HEK293 (cell line): Measurements from ENCODE around the gene FOXP1.

Source experiments
- CTCF ChIA-PET: fragments of 350-600 bp; formaldehyde crosslinking; extraction: SDS; loops from one replicate; lab custom pipeline; 2021; ENCODE audit warnings: antibody characterized with exemption; lab: Yijun Ruan, JAX
- POLR2A ChIA-PET: fragments of 300-600 bp; formaldehyde crosslinking; extraction: SDS; loops from one replicate; lab custom pipeline; 2020; ENCODE audit warnings: antibody characterized with exemption, inconsistent platforms; lab: Yijun Ruan, JAX
- H3K27ac ChIP-seq: fragments of 200-500 bp; sonication (Bioruptor generic); 2 replicates; pipeline ENCODE4 v1.5.1; 2014; ENCODE audit warnings: low read depth, low read length, control low read depth, inconsistent platforms; ENCODE audit errors: extremely low read depth
- H3K36me3 ChIP-seq, 2 experiments: fragments of 200-500 bp in 1 of 2; sonication (Bioruptor generic) in 1 of 2; 1 replicate in 1 of 2; 2 replicates in 1 of 2; pipeline ENCODE4 v1.5.1; 2014 to 2017; ENCODE audit warnings: inconsistent platforms in 2 of 2, low read length in 2 of 2; ENCODE audit not compliant: control insufficient read depth in 2 of 2, insufficient read depth in 1 of 2
- H3K4me1 ChIP-seq: fragments of 200-500 bp; sonication (Bioruptor generic); 2 replicates; pipeline ENCODE4 v1.5.1; 2014; ENCODE audit warnings: mild to moderate bottlenecking, low read length, inconsistent platforms; ENCODE audit not compliant: control insufficient read depth, insufficient read depth
- H3K4me3 ChIP-seq: 2 replicates; pipeline ENCODE4 v1.5.1; 2011; ENCODE audit warnings: low read depth, mild to moderate bottlenecking, control low read depth, low read length, moderate library complexity
- H3K9me3 ChIP-seq: fragments of 200-500 bp; sonication (Bioruptor generic); 2 replicates; pipeline ENCODE4 v1.5.1; 2014; ENCODE audit warnings: low read depth, low read length, inconsistent platforms; ENCODE audit not compliant: control insufficient read depth, insufficient read depth
- HOXA7 ChIP-seq: sonication (generic); formaldehyde crosslinking; IDR thresholded peaks from 2 replicates; pipeline ENCODE4 v1.8.1; 2022; ENCODE audit warnings: missing genetic modification reagents, borderline replicate concordance
- IKZF3 ChIP-seq: fragments of 450-650 bp; IDR thresholded peaks from 2 replicates; pipeline ENCODE4 v1.5.0; 2018; ENCODE audit warnings: missing biosample characterization, mild to moderate bottlenecking, missing genetic modification characterization, moderate library complexity
- KLF9 ChIP-seq: fragments of 450-650 bp; formaldehyde crosslinking; IDR thresholded peaks from 2 replicates; pipeline ENCODE4 v1.5.1; 2016; ENCODE audit warnings: missing biosample characterization, missing genetic modification characterization, low read depth
- MZF1 ChIP-seq: fragments of 450-650 bp; formaldehyde crosslinking; IDR thresholded peaks from 2 replicates; pipeline ENCODE4 v1.5.1; 2017; ENCODE audit warnings: missing biosample characterization, missing genetic modification characterization, borderline replicate concordance
- SETDB1 ChIP-seq: IDR thresholded peaks from one replicate; pipeline ENCODE4 v1.6.1; 2017; ENCODE audit warnings: mild to moderate bottlenecking, low read length, moderate library complexity, mixed read lengths; ENCODE audit not compliant: insufficient read length
- TCF7L2 ChIP-seq: IDR thresholded peaks from 2 replicates; pipeline ENCODE4 v1.6.1; 2011; ENCODE audit warnings: low read depth, mild to moderate bottlenecking, inconsistent platforms, low read length, moderate library complexity, borderline replicate concordance
- WT1 ChIP-seq: fragments of 450-650 bp; formaldehyde crosslinking; IDR thresholded peaks from 2 replicates; pipeline ENCODE4 v1.5.1; 2016; ENCODE audit warnings: missing biosample characterization, missing genetic modification characterization
- ZBTB21 ChIP-seq: fragments of 450-650 bp; formaldehyde crosslinking; IDR thresholded peaks from 2 replicates; pipeline ENCODE4 v1.5.1; 2017; ENCODE audit warnings: missing biosample characterization, missing genetic modification characterization
- ZBTB48 ChIP-seq: fragments of 450-650 bp; formaldehyde crosslinking; IDR thresholded peaks from 2 replicates; pipeline ENCODE4 v1.5.1; 2016; ENCODE audit warnings: missing biosample characterization, missing genetic modification characterization
- ZFP37 ChIP-seq: fragments of 450-650 bp; formaldehyde crosslinking; IDR thresholded peaks from 2 replicates; pipeline ENCODE4 v1.5.1; 2016; ENCODE audit warnings: missing biosample characterization, missing genetic modification characterization
- ZNF148 ChIP-seq: fragments of 450-650 bp; formaldehyde crosslinking; IDR thresholded peaks from 2 replicates; pipeline ENCODE4 v1.5.0; 2017; ENCODE audit warnings: missing biosample characterization, missing genetic modification characterization, borderline replicate concordance
- ZNF221 ChIP-seq: fragments of 450-650 bp; formaldehyde crosslinking; IDR thresholded peaks from 2 replicates; pipeline ENCODE4 v1.5.1; 2017; ENCODE audit warnings: missing biosample characterization, missing genetic modification characterization, borderline replicate concordance
- ZNF223 ChIP-seq: fragments of 450-650 bp; formaldehyde crosslinking; IDR thresholded peaks from 2 replicates; pipeline ENCODE4 v1.5.1; 2016; ENCODE audit warnings: missing biosample characterization, missing genetic modification characterization
- ZNF23 ChIP-seq: fragments of 450-650 bp; formaldehyde crosslinking; IDR thresholded peaks from 2 replicates; pipeline ENCODE4 v1.5.1; 2016; ENCODE audit warnings: missing biosample characterization, missing genetic modification characterization, borderline replicate concordance
- ZNF239 ChIP-seq: fragments of 450-650 bp; formaldehyde crosslinking; IDR thresholded peaks from 2 replicates; pipeline ENCODE4 v1.5.1; 2016; ENCODE audit warnings: missing biosample characterization, missing genetic modification characterization
- ZNF24 ChIP-seq: fragments of 450-650 bp; formaldehyde crosslinking; IDR thresholded peaks from 2 replicates; pipeline ENCODE4 v1.5.1; 2016; ENCODE audit warnings: missing biosample characterization, missing genetic modification characterization
- ZNF335 ChIP-seq: fragments of 450-650 bp; formaldehyde crosslinking; conservative IDR thresholded peaks from 2 replicates; pipeline ENCODE4 v1.5.1; 2016; ENCODE audit warnings: missing biosample characterization, missing genetic modification characterization
- ZNF350 ChIP-seq: fragments of 450-650 bp; formaldehyde crosslinking; IDR thresholded peaks from 2 replicates; pipeline ENCODE4 v1.5.0; 2017; ENCODE audit warnings: missing biosample characterization, mild to moderate bottlenecking, missing genetic modification characterization
- ZNF529 ChIP-seq: fragments of 450-650 bp; formaldehyde crosslinking; IDR thresholded peaks from 2 replicates; pipeline ENCODE4 v1.5.1; 2017; ENCODE audit warnings: missing genetic modification characterization, missing biosample characterization; ENCODE audit not compliant: insufficient replicate concordance
- ZNF530 ChIP-seq: fragments of 450-650 bp; formaldehyde crosslinking; IDR thresholded peaks from 2 replicates; pipeline ENCODE4 v1.5.1; 2016; ENCODE audit warnings: low read depth, missing biosample characterization, missing genetic modification characterization
- ZNF555 ChIP-seq: fragments of 450-650 bp; formaldehyde crosslinking; conservative IDR thresholded peaks from 2 replicates; pipeline ENCODE4 v1.5.1; 2017; ENCODE audit warnings: missing biosample characterization, mild to moderate bottlenecking, missing genetic modification characterization, inconsistent platforms
- ZNF585B ChIP-seq: fragments of 450-650 bp; formaldehyde crosslinking; IDR thresholded peaks from 2 replicates; pipeline ENCODE4 v1.5.1; 2016; ENCODE audit warnings: missing biosample characterization, missing genetic modification characterization
- ZNF629 ChIP-seq: fragments of 450-650 bp; formaldehyde crosslinking; IDR thresholded peaks from 2 replicates; pipeline ENCODE4 v1.5.1; 2017; ENCODE audit warnings: missing biosample characterization, missing genetic modification characterization
- ZNF658 ChIP-seq: fragments of 450-650 bp; formaldehyde crosslinking; IDR thresholded peaks from 2 replicates; pipeline ENCODE4; 2016; ENCODE audit warnings: missing biosample characterization, missing genetic modification characterization
- ZNF677 ChIP-seq: fragments of 450-650 bp; IDR thresholded peaks from 2 replicates; pipeline ENCODE4 v1.5.0; 2018; ENCODE audit warnings: missing biosample characterization, mild to moderate bottlenecking, missing genetic modification characterization, moderate library complexity
- ZNF777 ChIP-seq: fragments of 450-650 bp; formaldehyde crosslinking; IDR thresholded peaks from 2 replicates; pipeline ENCODE4 v1.5.1; 2017; ENCODE audit warnings: missing biosample characterization, missing genetic modification characterization, borderline replicate concordance
- ZSCAN16 ChIP-seq: fragments of 450-650 bp; formaldehyde crosslinking; IDR thresholded peaks from 2 replicates; pipeline ENCODE4 v1.5.1; 2016; ENCODE audit warnings: missing biosample characterization, missing genetic modification characterization
- ZSCAN5A ChIP-seq: fragments of 450-650 bp; formaldehyde crosslinking; IDR thresholded peaks from 2 replicates; pipeline ENCODE4 v1.5.1; 2016; ENCODE audit warnings: missing biosample characterization, missing genetic modification characterization

FOXP1 gene

GRCh38 chr3:71509066-71509465 is 74.5 kb downstream of the FOXP1 start:
- Histone ChIP-seq H3K4me3 (no peak overlapping the region), H3K36me3 (no peaks in the 10 kb centered on the region), H3K4me1 (0 out of 2 replicates have a peak, but pooled peaks cover 10% of the 10 kb centered on the region), H3K9me3 (no peaks in the 10 kb centered on the region), H3K27ac (no peak overlapping the region)
- POLR2A ChIA-PET, result interaction anchor here (1.4 kb wide), 1 partner anchor 76 kb away, joined by 3 read pairs; no protein-coding TSS in a partner anchor
- no peak for TF ChIP-seq ZNF335
- TF ChIP-seq ZNF24, result no peak
- no peak for TF ChIP-seq ZNF777
- no peak for TF ChIP-seq ZBTB21
- no peak for TF ChIP-seq KLF9 (tag by site-specific recombination)
- no peak for TF ChIP-seq ZSCAN5A (tag by site-specific recombination)
- no peak for TF ChIP-seq ZSCAN16 (tag by site-specific recombination)
- no peak for TF ChIP-seq ZNF350 (tag by site-specific recombination)
- no peak for TF ChIP-seq ZNF23 (tag by site-specific recombination)
- TF ChIP-seq SETDB1, result no peak
- CTCF ChIA-PET, result no interaction called here

DNA sequence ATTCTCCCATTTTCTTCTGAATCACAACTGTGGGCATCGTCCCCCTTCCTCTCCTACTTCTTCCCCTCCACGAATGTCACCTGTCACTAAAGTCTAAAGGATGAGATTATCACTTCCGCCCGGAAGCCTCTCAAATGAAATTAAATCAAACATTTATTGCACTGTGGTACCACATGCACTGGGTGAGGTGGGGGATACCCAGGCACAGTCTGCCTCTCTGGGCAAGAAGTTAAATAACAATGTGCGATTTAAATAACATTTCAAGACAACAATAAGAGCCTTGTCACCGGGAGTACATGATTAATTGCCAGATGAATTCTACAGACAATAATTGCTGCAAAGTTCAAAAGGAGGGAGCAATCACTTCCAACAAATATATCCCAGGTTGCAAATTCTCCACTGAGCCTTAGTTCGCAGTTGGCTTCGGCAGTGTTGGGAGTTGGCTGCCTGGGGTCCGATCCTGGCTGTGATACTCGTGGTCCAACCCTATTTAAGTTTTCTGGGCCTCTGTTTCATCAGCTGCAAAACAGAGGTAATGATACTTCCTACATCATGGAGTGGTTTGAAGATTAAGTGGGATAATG is 77.7 kb downstream of the FOXP1 start:
- Histone ChIP-seq H3K27ac (no peak overlapping the region), H3K4me3 (no peak overlapping the region), H3K36me3 (no peaks in the 10 kb centered on the region), H3K9me3 (no peaks in the 10 kb centered on the region), H3K4me1 (0 out of 2 replicates have a peak, but pooled peaks cover 2% of the 10 kb centered on the region)
- TF ChIP-seq IKZF3 (tag by site-specific recombination), result no peak
- ChIA-PET POLR2A (no interaction called here), CTCF (interaction anchor here (0.8 kb wide), 1 partner anchor 14 kb away, joined by 3 read pairs; no protein-coding TSS in a partner anchor)

- Histone ChIP-seq H3K27ac (no peak overlapping the region), H3K9me3 (no peaks in the 10 kb centered on the region), H3K36me3 (no peaks in the 10 kb centered on the region), H3K4me3 (no peak overlapping the region), H3K4me1 (no peaks in the 10 kb centered on the region)
- ChIA-PET CTCF (no interaction called here), POLR2A (interaction anchor here (1.1 kb wide), 1 partner anchor 78 kb away, joined by 4 read pairs; no protein-coding TSS in a partner anchor)
- TF ChIP-seq ZBTB48 (tag by site-specific recombination) (no peak), ZNF677 (tag by site-specific recombination) (no peak), ZNF221 (tag by site-specific recombination) (no peak), ZNF629 (tag by site-specific recombination) (no peak), ZNF148 (tag by site-specific recombination) (no peak), ZNF239 (tag by site-specific recombination) (no peak), ZFP37 (no peak), ZNF658 (tag by site-specific recombination) (no peak), ZNF530 (tag by site-specific recombination) (no peak), ZNF223 (tag by site-specific recombination) (no peak), TCF7L2 (no peak), ZNF555 (tag by site-specific recombination) (no peak), ZNF585B (tag by site-specific recombination) (no peak), WT1 (tag by site-specific recombination) (no peak), ZBTB21 (no peak), MZF1 (tag by site-specific recombination) (no peak), ZNF529 (no peak), HOXA7 (CRISPR knock-in tag) (no peak)
Observed at GRCh38 chr3:71504250-71505036, 79.1 kb downstream of the FOXP1 start.
